SH-SY5Y (cell line): ENCODE measurements around the gene ZNRF4.

ENCODE experiments used
- GATA2 ChIP-seq: IDR thresholded peaks from 2 replicates; pipeline ENCODE4 v1.6.1; 2011; ENCODE audit warnings: mild to moderate bottlenecking, low read depth, low read length
- GATA3 ChIP-seq: IDR thresholded peaks from 2 replicates; pipeline ENCODE4 v1.6.1; 2011; ENCODE audit warnings: low read depth, mild to moderate bottlenecking, low read length, moderate library complexity

The ZNRF4 gene

DNA sequence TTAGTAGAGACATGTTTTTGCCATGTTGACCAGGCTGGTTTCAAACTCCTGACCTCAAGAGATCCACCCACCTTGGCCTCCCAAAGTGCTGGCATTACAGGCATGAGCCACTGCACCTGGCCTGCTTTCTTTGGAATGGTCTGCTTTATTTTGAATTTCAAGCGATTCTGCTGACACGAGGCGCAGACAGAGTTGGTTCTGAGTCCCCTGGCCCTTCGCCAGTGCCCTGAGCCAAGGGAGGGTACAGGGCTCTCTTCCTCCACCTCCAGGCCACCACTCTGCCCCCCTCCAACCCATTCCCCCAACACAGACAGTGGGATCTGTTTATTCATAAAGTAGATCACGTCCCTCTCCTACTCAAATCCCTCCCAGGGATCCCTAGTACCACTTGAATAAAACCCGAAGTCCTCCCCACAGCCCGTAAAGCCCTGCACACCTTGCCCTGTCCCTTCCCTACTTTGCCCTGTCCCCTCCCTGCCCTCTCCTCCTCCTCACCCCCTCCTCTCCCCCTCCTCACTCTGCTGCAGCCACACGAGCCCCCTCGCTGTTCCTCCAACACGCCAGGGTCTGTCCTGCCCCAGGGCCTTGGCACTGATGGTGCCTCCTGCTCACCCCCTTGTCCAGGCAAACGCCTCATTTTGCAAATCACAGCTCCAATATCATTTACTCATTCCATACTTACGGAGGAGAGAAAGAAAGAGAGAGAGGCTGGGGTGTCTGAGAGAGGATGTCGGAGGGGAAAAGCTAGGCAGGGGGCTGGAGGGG, 22.4 kb downstream of the ZNRF4 start:
- TF ChIP-seq GATA2 (no peak), GATA3 (no peak)

DNA sequence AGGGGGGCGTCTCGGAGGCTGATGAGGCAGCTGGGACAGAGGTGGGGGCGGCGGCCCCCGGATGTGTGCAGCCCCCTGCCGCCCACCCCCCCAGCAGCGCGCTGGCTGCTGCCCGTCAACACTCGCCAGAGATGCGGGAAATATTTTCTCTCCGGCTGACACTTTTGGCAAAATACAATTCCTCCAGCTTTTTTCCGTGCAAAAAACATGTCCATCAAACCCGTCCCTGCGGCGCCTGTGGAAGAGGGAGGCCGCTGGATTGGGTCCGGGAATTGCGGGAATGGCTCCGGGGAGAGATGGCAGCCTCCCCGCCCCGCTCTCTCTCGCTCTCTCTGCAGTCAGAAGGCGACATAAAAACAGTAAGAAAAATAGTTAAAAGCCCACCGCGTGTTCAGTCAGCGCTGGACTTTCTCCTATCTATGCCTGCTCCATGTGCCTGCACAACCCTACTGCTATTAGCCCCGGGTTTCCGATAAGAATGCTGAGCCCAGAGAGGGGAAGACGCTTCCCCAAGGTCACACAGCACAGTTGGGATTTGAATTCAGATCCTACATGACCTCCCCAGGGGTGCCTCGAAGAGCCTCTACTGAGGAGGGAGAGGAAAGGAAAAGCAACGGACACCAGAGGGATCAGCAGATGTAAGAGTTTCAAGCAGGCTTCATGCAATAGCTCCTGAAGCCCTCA, 23.2 kb downstream of the ZNRF4 start:
- TF ChIP-seq GATA3 (no peak), GATA2 (no peak)

DNA sequence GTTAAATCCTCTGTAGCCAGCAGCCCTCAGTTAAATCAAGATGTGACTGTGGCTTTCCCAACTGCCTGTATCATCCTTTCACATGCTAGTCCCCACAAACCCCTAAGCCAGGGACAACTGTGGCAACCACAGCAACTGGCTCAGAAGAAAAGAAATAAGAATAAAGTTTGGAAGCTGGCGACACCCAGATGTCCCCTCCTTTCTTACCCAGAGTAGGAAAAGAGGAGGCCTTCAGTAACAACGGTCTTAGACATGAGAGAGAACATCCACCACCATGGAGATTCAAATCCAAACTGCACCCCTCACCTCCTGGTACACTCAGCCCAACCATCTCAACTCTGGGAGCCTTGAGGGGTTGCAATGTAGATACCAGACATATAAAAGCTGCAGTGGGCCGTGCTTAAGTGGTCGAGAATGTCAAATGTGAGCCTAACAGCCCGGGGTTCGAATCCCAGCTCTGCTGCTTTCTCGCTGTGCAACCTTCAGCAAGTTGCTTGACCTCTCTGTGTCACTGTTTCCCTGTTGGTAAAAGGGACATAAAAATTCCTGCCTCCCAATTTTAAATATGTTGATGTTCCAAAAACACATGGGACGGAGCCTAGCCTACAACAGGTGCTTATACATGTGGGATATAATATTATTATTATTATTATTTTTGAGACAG, 23.8 kb downstream of the ZNRF4 start:
- no peak for TF ChIP-seq GATA3
- TF ChIP-seq GATA2 = no peak

DNA sequence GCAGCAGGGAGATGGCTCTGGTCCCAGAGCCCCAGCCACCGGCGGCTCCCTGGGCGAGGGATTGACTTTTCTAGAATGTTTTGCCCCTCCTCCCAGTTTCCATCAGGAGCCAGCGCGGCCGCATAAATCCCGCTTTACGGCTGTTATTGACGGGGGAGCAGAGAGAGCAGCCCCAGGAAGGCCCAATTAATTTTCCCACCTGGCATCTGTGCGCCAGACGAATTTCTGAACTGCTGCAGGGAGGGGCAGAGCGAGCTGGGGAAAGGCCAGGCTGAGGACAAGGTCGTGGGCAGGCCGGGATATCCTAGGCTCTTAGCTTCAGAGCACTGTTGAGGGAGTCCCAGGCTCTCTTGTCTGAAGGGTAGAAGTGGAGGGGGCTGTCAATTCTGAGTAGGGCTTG, 24.7 kb downstream of the ZNRF4 start:
- TF ChIP-seq GATA3 (no peak), GATA2 (no peak)

DNA sequence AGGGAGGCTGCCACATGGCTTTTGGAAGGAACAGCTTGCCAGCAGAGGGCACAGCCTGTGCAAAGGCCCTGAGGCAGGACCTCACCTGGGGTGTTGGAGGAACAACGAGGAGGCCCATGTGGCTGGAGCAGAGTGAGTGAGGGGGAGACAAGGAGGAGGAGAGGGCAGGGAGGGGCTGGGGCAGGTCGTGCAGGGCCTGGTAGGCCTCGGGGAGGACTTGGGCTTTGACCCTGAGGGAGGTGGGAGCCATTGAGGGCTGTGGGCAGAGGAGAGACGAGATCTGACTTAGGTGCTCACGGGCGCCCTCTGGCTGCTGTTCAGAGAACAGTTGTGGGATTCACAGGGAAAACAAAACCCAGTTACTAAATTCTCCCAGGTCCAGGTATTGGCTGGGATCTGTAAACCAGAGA, 25.2 kb downstream of the ZNRF4 start:
- TF ChIP-seq GATA2 (no peak), GATA3 (no peak)

DNA sequence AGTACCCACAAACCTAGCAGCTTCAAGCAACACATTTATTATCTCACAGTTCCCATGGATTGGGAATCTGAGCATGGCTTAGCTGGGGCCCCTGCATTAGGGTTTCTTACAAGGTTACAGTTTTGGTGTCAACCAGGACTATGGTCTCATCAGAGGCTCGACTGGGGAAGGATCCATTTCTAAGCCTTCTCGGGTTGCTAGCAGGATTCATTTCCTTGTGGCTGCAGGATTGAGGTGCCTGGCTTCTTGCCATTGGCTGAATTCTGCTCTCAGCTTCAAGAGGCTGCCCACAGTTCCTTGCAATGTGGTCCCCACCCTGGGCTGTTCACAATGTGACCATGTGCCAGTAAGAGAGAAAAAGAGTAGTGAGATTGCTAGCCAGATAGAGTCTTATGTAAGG, 26.7 kb downstream of the ZNRF4 start:
- TF ChIP-seq GATA3 = no peak
- TF ChIP-seq GATA2 = no peak

DNA sequence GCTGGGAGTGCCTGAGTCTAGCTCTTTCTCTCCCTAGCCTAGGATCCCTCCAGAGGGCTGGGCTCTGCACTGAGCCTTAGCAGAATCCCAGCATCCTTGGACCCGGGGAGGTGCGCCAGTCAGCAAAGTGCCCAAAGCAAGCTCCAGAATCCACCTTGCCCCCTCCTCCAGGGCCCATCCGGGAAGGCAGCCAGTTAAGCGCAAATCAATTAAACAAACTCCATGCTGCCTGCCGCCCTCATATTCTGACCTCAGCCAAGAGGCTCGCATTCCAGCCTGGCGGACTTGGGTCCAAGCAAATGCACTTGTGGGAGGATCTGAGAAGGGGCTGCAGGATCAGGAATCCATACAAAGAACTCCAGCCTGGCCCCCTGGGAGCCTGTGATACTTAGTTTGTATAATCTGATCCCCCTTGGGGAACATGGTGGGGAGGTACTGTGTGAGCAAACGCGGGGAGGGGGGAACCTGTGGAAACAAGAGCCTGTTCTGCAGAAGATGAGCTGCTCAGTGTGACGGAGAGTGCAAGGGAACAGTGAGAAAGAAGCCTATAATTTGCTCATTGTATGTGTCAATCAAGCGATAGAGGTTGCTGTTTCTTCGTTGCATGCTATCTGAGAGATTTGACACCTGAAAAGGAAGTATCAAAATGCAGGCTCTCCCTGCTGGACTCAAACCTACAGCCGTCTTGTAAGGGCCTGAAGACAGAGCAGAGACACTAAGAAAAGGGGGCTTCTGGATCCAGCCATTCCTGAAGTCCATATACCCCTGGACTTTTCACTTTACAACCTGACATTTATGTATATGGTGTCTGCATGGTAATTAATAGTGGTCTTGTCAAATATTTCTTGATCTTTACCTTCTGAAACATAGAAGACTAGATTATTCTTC, 29.4 kb downstream of the ZNRF4 start:
- TF ChIP-seq GATA2 (no peak), GATA3 (no peak)

DNA sequence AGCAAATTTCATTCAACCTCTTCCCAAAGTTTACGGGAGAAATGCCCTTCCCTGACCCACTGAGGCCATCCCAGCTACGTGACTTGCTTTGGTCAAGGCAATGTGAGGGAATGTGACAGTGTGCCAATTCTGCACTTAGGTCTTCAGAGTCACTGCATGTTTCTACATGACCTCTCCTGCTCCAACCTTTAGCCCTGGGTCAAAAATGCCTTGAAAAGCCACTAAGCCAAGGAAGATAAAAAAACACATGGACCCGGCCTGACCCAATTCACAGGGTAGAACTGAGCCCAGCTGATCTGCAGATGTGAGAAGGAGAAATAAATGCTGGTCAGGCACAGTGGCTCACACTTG, 30.0 kb downstream of the ZNRF4 start:
- no peak for TF ChIP-seq GATA3
- TF ChIP-seq GATA2 = no peak

DNA sequence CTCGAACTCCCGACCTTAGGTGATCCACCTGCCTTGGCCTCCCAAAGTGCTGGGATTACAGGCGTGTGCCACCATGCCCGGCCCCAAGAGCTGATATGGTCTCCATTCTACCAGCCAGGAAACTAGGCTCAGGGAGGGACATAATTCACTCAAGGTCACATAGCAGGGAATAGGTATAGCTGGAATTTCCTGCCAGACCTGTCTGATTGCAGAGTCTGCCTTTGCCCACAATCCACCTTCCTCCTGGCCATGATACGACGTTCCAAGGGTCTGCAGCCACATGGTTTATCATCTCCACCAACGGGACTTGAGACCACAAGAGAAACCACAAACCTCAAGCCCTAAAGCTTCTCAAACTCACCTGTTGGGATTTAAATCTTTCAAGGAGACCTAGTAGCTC, 32.0 kb downstream of the ZNRF4 start:
- TF ChIP-seq GATA3 = no peak
- no peak for TF ChIP-seq GATA2

DNA sequence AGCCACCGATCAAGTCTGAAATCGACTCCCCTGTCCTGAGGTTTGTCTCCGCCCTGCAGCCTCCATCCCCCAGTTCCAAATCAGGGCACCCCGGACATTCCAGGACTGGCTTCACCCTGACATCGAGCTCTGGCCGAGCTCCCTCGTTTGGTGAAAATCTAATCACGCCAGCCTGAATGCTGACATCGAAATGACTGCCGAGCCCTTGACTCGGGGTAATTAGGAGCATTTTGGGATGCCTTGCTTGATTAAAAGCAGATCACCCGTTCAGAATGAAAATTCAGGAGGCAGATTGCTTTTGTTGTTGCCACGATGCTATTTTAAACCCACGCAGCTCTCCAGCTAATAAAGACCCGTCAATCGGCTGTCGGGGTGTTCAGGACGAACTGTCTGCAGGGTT, 34.3 kb downstream of the ZNRF4 start:
- TF ChIP-seq GATA3 (no peak), GATA2 (no peak)

DNA sequence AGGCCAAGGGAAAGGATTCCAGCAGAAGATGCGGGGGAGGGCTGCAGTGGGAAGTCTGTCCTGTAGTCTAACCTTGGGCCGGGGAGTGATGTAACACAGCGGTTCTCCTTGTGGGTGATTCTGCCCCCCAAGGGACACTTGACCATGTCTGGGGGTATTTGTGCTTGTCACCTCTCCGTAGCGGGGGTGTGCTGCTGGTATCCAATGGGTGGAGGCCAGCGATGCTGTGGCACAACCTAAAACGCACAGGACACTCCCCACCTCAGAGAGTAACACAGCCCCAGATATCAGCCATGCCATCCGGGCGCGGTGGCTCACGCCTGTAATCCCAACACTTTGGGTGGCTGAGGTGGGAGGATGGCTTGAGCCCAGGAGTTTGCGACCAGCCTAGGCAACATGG, 36.3 kb downstream of the ZNRF4 start:
- TF ChIP-seq GATA3 = no peak
- no peak for TF ChIP-seq GATA2

DNA sequence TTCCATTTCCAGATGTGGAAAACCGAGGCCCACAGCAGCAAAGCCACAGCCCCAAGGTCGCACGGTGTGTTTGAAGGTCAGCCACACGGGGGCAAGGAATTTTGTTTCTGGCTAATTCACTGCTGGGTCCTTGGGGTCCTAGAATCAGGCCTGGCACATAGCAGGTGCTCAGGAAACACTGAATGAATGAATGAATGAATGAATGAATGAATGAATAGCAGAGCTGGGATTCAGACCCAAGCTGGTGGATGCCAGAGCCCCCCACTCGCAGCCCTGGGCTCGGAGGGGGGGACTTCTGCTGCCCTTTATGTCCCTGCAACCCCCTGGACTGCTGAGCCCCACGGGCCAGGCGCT, 37.0 kb downstream of the ZNRF4 start:
- TF ChIP-seq GATA2 (no peak), GATA3 (no peak)

DNA sequence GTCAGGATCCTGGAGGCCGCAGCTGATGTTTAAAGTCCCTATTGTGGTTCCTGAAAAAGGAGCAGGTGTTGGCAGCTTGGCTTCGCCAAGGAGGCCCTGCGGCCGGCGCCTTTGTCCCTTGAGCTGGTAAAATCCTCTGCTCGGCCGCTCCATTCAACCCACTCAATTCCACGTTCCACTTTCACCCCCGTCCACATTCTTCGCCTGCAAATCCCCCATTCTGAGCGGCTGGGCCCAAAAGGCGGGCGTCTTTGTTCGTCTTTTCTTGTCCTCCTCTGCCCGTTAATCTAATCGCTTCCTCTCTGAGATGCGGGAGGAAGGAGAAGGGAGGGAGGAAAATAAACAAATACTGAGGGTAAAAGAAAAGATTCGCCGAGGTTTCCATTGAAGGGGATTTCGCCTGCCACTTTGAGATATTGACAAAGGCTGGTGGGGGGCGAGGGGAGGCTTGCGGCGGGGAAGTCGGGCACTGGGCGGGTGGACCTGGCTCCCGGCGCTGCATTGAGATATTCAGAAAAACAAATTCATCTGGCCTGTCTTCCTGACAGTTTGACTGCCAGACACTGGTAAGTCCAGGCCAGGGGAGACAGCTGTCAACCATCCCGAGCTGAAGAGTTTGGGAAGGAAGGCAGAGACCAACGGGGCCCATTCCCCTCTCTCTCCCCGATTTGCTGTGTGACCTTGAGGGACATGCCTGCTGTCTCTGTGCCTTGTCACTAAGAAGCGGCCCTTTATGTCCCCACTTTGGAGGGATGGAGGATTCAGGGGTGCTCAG, 37.6 kb downstream of the ZNRF4 start:
- TF ChIP-seq GATA3 = no peak
- no peak for TF ChIP-seq GATA2

DNA sequence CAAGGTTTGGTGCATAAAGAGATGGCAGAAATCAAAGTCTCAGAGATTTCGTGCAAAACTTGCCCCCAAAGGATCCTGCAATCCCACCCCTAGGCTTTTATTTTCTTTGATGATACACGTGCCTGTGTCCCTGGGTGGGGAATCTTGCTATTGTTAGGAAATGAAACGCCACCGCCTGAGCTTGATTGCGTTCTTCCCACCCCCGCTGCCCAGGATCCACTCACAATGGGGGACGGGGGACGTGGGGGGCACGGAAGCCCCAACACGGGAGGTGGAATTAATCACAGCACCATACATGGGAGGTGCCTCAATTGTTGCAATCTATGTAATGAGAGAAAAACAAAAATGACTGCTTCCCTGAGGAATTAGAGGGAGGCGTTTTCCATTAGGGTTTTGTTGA, 39.6 kb downstream of the ZNRF4 start:
- no peak for TF ChIP-seq GATA3
